Esophagus (tissue), 2 donors: Measurements from ENCODE around the gene COPS4. TPM values are rescaled to one million over a fixed set of nuclear protein-coding genes. Genes with fewer than 3 reads are reported as not detected.
A peak's percentile ranks its signal among the peaks of the same experiment; 100 is the strongest.

Experiments
- H3K27ac ChIP-seq, 2 donors: one replicate each; pipeline ENCODE4 v1.5.1; 2013; ENCODE audit warnings: low read depth in 2 of 2, mild to moderate bottlenecking in 2 of 2, inconsistent platforms in 1 of 2, low read length in 1 of 2, moderate library complexity in 1 of 2
- H3K27me3 ChIP-seq, 2 donors: one replicate each; pipeline ENCODE4 v1.6.1; 2013; ENCODE audit warnings: low read length in 2 of 2, control low read depth in 1 of 2, mild to moderate bottlenecking in 1 of 2; ENCODE audit not compliant: insufficient read depth in 2 of 2, control insufficient read depth in 1 of 2
- H3K36me3 ChIP-seq, 2 donors: one replicate each; pipeline ENCODE4 v1.6.1; 2013; ENCODE audit warnings: low read length in 1 of 2; ENCODE audit not compliant: control insufficient read depth in 2 of 2, insufficient read depth in 2 of 2
- H3K4me1 ChIP-seq, 2 donors: one replicate each; pipeline ENCODE4 v1.6.1; 2013; ENCODE audit warnings: low read length in 1 of 2; ENCODE audit not compliant: control insufficient read depth in 2 of 2, insufficient read depth in 2 of 2
- H3K4me3 ChIP-seq, 2 donors: one replicate each; pipeline ENCODE4 v1.5.1; 2013; ENCODE audit warnings: low read length in 2 of 2, mild to moderate bottlenecking in 2 of 2, low read depth in 1 of 2, moderate library complexity in 1 of 2
- H3K9me3 ChIP-seq, 2 donors: one replicate each; pipeline ENCODE4 v1.6.1; 2013; ENCODE audit warnings: mild to moderate bottlenecking in 2 of 2, low read depth in 1 of 2, low read length in 1 of 2, moderate library complexity in 1 of 2; ENCODE audit not compliant: control insufficient read depth in 2 of 2, insufficient read depth in 1 of 2
- WGBS, 2 donors: extraction: QIAGEN DNeasy Blood & Tissue Kit; methylation state at CpG; one replicate each; pipeline ENCODE4 v1.1.7; 2013; 5-methylcytosine and 5-hydroxymethylcytosine counted together
- polyA plus RNA-seq, 2 donors: library from polyadenylated mRNA; stranded (reverse); fragments of 200-250 nt; gene quantifications; one replicate each; pipeline ENCODE4 v1.2.3, GENCODE V29; 2013
- donor health status: healthy with polysubstance abuse.
- donor health status: Bipolar disorder and iron deficiency.

Gene COPS4
- polyA plus RNA-seq, 2 donors: 9.8 to 25.4 TPM

- no peaks in the 10 kb centered on the region for H3K4me1 ChIP-seq
- H3K27me3 ChIP-seq: no peaks in the 10 kb centered on the region
- WGBS, 2 donors: 0 to 1% methylated on average over 14 of the region's 14 CpGs
Measured at GRCh38 chr4:83010111-83010521, 24.9 kb upstream of the COPS4 start.

GRCh38 chr4:83010522-83011318, 24.3 kb upstream of the COPS4 start, which contains the start of gene LIN54:
Gene LIN54 (minus strand): TSS chr4:83010823. CDS start chr4:82984844, 25,979 bp downstream.
- Histone ChIP-seq H3K9me3 (no peaks in the 10 kb centered on the region), H3K4me1 (no peaks in the 10 kb centered on the region), H3K27me3 (no peaks in the 10 kb centered on the region), H3K4me3 (peak within 1 kb of the TSS; percentile 65 to 77), H3K27ac (peak within 1 kb of the TSS; percentile 87 to 90), H3K36me3 (no peaks in the 10 kb centered on the region)
- whole genome bisulfite sequencing, 2 donors: 0% methylated on average over 52 to 54 of the region's 54 CpGs

More at GRCh38 chr4:83010111-83010521, 24.9 kb upstream of the COPS4 start:
- Histone ChIP-seq H3K4me3 (peak overlapping the region; percentile 65 to 77), H3K9me3 (no peaks in the 10 kb centered on the region), H3K27ac (peak overlapping the region; percentile 87 to 90), H3K36me3 (no peaks in the 10 kb centered on the region)

- H3K4me1 ChIP-seq: no peaks in the 10 kb centered on the region
- no peaks in the 10 kb centered on the region for H3K9me3 ChIP-seq
- peak overlapping the region; percentile 77 to 81 for H3K4me3 ChIP-seq
- 2 to 3% methylated on average over 5 of the region's 5 CpGs for WGBS, 2 donors
- no peaks in the 10 kb centered on the region for H3K27me3 ChIP-seq
- peak overlapping the region; percentile 95 to 97 for H3K27ac ChIP-seq
- H3K36me3 ChIP-seq: no peaks in the 10 kb centered on the region
Measured at GRCh38 chr4:83011689-83012199, 23.2 kb upstream of the COPS4 start.

GRCh38 chr4:83012200-83012686, 22.7 kb upstream of the COPS4 start:
- Histone ChIP-seq H3K4me1 (no peaks in the 10 kb centered on the region), H3K27ac (peak overlapping the region; percentile 95 to 97), H3K4me3 (peak overlapping the region; percentile 77 to 81), H3K36me3 (no peaks in the 10 kb centered on the region), H3K27me3 (no peaks in the 10 kb centered on the region), H3K9me3 (no peaks in the 10 kb centered on the region)
- 1% methylated on average over 31 to 43 of the region's 43 CpGs for WGBS, 2 donors

GRCh38 chr4:83012687-83013419, 22.1 kb upstream of the COPS4 start:
- no peaks in the 10 kb centered on the region for H3K27me3 ChIP-seq
- H3K9me3 ChIP-seq: no peaks in the 10 kb centered on the region
- peak overlapping the region; percentile 77 to 81 for H3K4me3 ChIP-seq
- H3K36me3 ChIP-seq: no peaks in the 10 kb centered on the region
- peak overlapping the region; percentile 95 to 97 for H3K27ac ChIP-seq
- 0 to 1% methylated on average over 36 to 73 of the region's 73 CpGs for WGBS, 2 donors
- no peaks in the 10 kb centered on the region for H3K4me1 ChIP-seq

GRCh38 chr4:83013420-83013867, 21.5 kb upstream of the COPS4 start:
- Histone ChIP-seq H3K4me3 (peak overlapping the region; percentile 77 to 81), H3K27ac (peak overlapping the region; percentile 74 to 82), H3K9me3 (no peaks in the 10 kb centered on the region), H3K36me3 (no peaks in the 10 kb centered on the region), H3K27me3 (no peaks in the 10 kb centered on the region), H3K4me1 (no peaks in the 10 kb centered on the region)
- WGBS, 2 donors: 12% methylated on average over 13 of the region's 13 CpGs

GRCh38 chr4:83013902-83014301, 21.1 kb upstream of the COPS4 start:
- Histone ChIP-seq H3K36me3 (no peaks in the 10 kb centered on the region), H3K4me1 (no peaks in the 10 kb centered on the region), H3K4me3 (peak overlapping the region in 1 of 2 donors; percentile 77), H3K27me3 (no peaks in the 10 kb centered on the region), H3K27ac (no peak overlapping the region), H3K9me3 (no peaks in the 10 kb centered on the region)

GRCh38 chr4:83019794-83020494, 15.0 kb upstream of the COPS4 start:
- H3K4me3 ChIP-seq: no peak overlapping the region
- no peaks in the 10 kb centered on the region for H3K27me3 ChIP-seq
- H3K9me3 ChIP-seq: peaks cover 0 to 3% of the 10 kb centered on the region in 2 donors
- WGBS, 2 donors: 81 to 85% methylated on average over 3 of the region's 3 CpGs
- no peaks in the 10 kb centered on the region for H3K36me3 ChIP-seq
- H3K27ac ChIP-seq: no peak overlapping the region
- H3K4me1 ChIP-seq: no peaks in the 10 kb centered on the region
